Stomach (tissue), 9 donors: ENCODE data around the gene EEF2K. TPM values are rescaled to one million over a fixed set of nuclear protein-coding genes. Genes with fewer than 3 reads are reported as not detected.

ENCODE experiments used
- DNase-seq, 2 donors: peaks; one replicate each; pipeline versions ENCODE4 v3.0.0 to v3.0.0-alpha.2; 2013 to 2019
- H3K27ac ChIP-seq, 5 donors: fragments of 200-600 bp in 4 of 5; sonication (generic) in 4 of 5; one replicate each; pipeline ENCODE4 v1.5.1; 2013 to 2019; ENCODE audit warnings: mild to moderate bottlenecking in 1 of 5, moderate library complexity in 1 of 5
- H3K27me3 ChIP-seq, 3 donors: fragments of 200-600 bp; sonication (generic); one replicate each; pipeline ENCODE4 v1.5.1; 2017 to 2019; ENCODE audit warnings: mixed run types in 1 of 3
- H3K36me3 ChIP-seq, 4 donors: fragments of 200-600 bp; sonication (generic); 1 replicate in 3 of 4; 2 replicates in 1 of 4; pipeline ENCODE4 v1.5.1; 2016 to 2019
- H3K4me1 ChIP-seq, 4 donors: fragments of 200-600 bp; sonication (generic); one replicate each; pipeline ENCODE4 v1.5.1; 2016 to 2019
- H3K4me3 ChIP-seq, 4 donors: fragments of 200-600 bp; sonication (generic) in 3 of 4; one replicate each; pipeline ENCODE4 v1.5.1; 2016 to 2019; ENCODE audit warnings: mild to moderate bottlenecking in 1 of 4
- H3K9me3 ChIP-seq, 4 donors: fragments of 200-600 bp; sonication (generic); one replicate each; pipeline ENCODE4 v1.5.1; 2016 to 2019
- CTCF ChIP-seq, 7 experiments: fragments of 450-650 bp in 4 of 7; fragments of 200-600 bp in 3 of 7; sonication (generic) in 3 of 7; IDR thresholded peaks; one replicate each; pipeline ENCODE4 v1.5.1; 2016 to 2019; ENCODE audit warnings: antibody characterized with exemption in 7 of 7, control low read depth in 2 of 7, mild to moderate bottlenecking in 1 of 7
- EP300 ChIP-seq: sonication (generic); formaldehyde crosslinking; IDR thresholded peaks from one replicate; pipeline ENCODE4 v1.6.1; 2017; ENCODE audit warnings: antibody characterized with exemption
- POLR2A ChIP-seq, 4 donors: fragments of 450-650 bp; IDR thresholded peaks; one replicate each; pipeline ENCODE4 v1.6.1; 2016; ENCODE audit warnings: antibody characterized with exemption in 4 of 4, control low read depth in 2 of 4, mild to moderate bottlenecking in 1 of 4, moderate library complexity in 1 of 4
- POLR2AphosphoS5 ChIP-seq, 3 donors: sonication (generic); formaldehyde crosslinking; IDR thresholded peaks; one replicate each; pipeline ENCODE4 v1.6.1; 2016; ENCODE audit warnings: antibody characterized with exemption in 3 of 3
- WGBS, 5 donors: extraction: QIAGEN DNeasy Blood & Tissue Kit in 3 of 5; methylation state at CpG; one replicate each; pipeline versions ENCODE4 v1.1.5 to v1.1.7; 2013 to 2018; 5-methylcytosine and 5-hydroxymethylcytosine counted together
- intact Hi-C: fragments of 100-400 bp; cut with DNase I; formaldehyde crosslinking; loops from one replicate; pipeline ENCODE4 v1.15.1; 2023; ENCODE audit warnings: low total_unique reads
- polyA plus RNA-seq, 3 donors: library from polyadenylated mRNA; stranded (reverse); fragments of 200-250 nt; gene quantifications; one replicate each; pipeline ENCODE4 v1.2.3, GENCODE V29; 2013
- total RNA-seq, 5 donors: library from RNA; depleted of rRNA; stranded (reverse); fragments of >200 nt; gene quantifications; one replicate each; pipeline versions ENCODE4 v1.1.0 to v1.2.3, GENCODE V29; 2014 to 2016
- donor health status: healthy with polysubstance abuse.
- donor health status: Bipolar disorder and iron deficiency.
- donor health status: healthy.

The EEF2K gene
- total and polyA plus RNA-seq, 8 donors = 3.4 to 170 (median 27.1) TPM

GRCh38 chr16:22188267-22188594 lies 17.8 kb upstream of the EEF2K start:
- TF ChIP-seq POLR2AphosphoS5 (IDR thresholded peaks at IDR 0.05) (no peak), CTCF (IDR thresholded peaks at IDR 0.05) (no peak), POLR2A (IDR thresholded peaks at IDR 0.05) (no peak), EP300 (no peak)
- intact Hi-C loops = loop anchor here (5.0 to 10.0 kb wide), 2 partner anchors 191 to 583 kb away; no protein-coding TSS in a partner anchor
- DNase-seq = no peak
- 28 to 56% (median 43%) methylated on average over 2 of the region's 2 CpGs for WGBS, 5 donors
- no peaks in the 10 kb centered on the region for H3K27me3 ChIP-seq
- no peak overlapping the region for H3K4me3 ChIP-seq
- peaks cover 35 to 41% (median 39%) of the 10 kb centered on the region in 4 donors for H3K4me1 ChIP-seq
- no peaks in the 10 kb centered on the region for H3K9me3 ChIP-seq
- no peaks in the 10 kb centered on the region for H3K36me3 ChIP-seq
- peak overlapping the region in 4 of 5 donors; percentile 95 to 98 (median 98) for H3K27ac ChIP-seq

GRCh38 chr16:22188595-22189442 lies 17.3 kb upstream of the EEF2K start:
- H3K4me3 ChIP-seq = peak overlapping the region in 1 of 4 donors; percentile 78
- peak; percentile 78 to 94 for DNase-seq
- peaks cover 35 to 46% (median 40%) of the 10 kb centered on the region in 4 donors for H3K4me1 ChIP-seq
- no peaks in the 10 kb centered on the region for H3K9me3 ChIP-seq
- TF ChIP-seq EP300 = no peak
- no peak for TF ChIP-seq POLR2A (IDR thresholded peaks at IDR 0.05)
- TF ChIP-seq POLR2AphosphoS5 (IDR thresholded peaks at IDR 0.05) = peak; percentile 11 to 80 (median 27)
- peak in 5 of 7 experiments; percentile 75 to 86 (median 83) for TF ChIP-seq CTCF (IDR thresholded peaks at IDR 0.05)
- 16 to 34% (median 27%) methylated on average over 6 to 8 of the region's 8 CpGs for WGBS, 5 donors
- no peaks in the 10 kb centered on the region for H3K27me3 ChIP-seq
- H3K36me3 ChIP-seq = no peaks in the 10 kb centered on the region
- intact Hi-C loops = loop anchor here (5.0 to 10.0 kb wide), 2 partner anchors 192 to 584 kb away; no protein-coding TSS in a partner anchor
- H3K27ac ChIP-seq = peak overlapping the region; percentile 95 to 98 (median 98)

GRCh38 chr16:22189473-22190080 lies 16.5 kb upstream of the EEF2K start:
- Histone ChIP-seq H3K27me3 (no peaks in the 10 kb centered on the region), H3K36me3 (no peaks in the 10 kb centered on the region), H3K4me3 (peak overlapping the region; percentile 71 to 80 (median 76)), H3K9me3 (no peaks in the 10 kb centered on the region), H3K4me1 (peaks cover 35 to 47% (median 40%) of the 10 kb centered on the region in 4 donors), H3K27ac (peak overlapping the region; percentile 95 to 98 (median 98))
- TF ChIP-seq POLR2AphosphoS5 (IDR thresholded peaks at IDR 0.05) = no peak
- TF ChIP-seq CTCF (IDR thresholded peaks at IDR 0.05) = no peak
- no peak for TF ChIP-seq EP300
- TF ChIP-seq POLR2A (IDR thresholded peaks at IDR 0.05) = no peak
- intact Hi-C loops = loop anchor here (5.0 to 10.0 kb wide), 2 partner anchors 192 to 585 kb away; no protein-coding TSS in a partner anchor
- peak; percentile 40 to 76 for DNase-seq
- WGBS, 5 donors = 1 to 2% (median 2%) methylated on average over 18 of the region's 18 CpGs

GRCh38 chr16:22190081-22190775 lies 15.8 kb upstream of the EEF2K start:
- intact Hi-C loops = no loop called here
- H3K9me3 ChIP-seq = no peaks in the 10 kb centered on the region
- TF ChIP-seq EP300 = no peak
- no peak for TF ChIP-seq CTCF (IDR thresholded peaks at IDR 0.05)
- peak in 1 of 4 donors; percentile 31 for TF ChIP-seq POLR2A (IDR thresholded peaks at IDR 0.05)
- TF ChIP-seq POLR2AphosphoS5 (IDR thresholded peaks at IDR 0.05) = peak; percentile 34 to 74 (median 72)
- no peaks in the 10 kb centered on the region for H3K36me3 ChIP-seq
- peak; percentile 88 to 100 for DNase-seq
- peaks cover 35 to 53% (median 42%) of the 10 kb centered on the region in 4 donors for H3K4me1 ChIP-seq
- peak overlapping the region; percentile 95 to 98 (median 98) for H3K27ac ChIP-seq
- H3K27me3 ChIP-seq = no peaks in the 10 kb centered on the region
- 0 to 1% (median 0%) methylated on average over 32 to 72 of the region's 72 CpGs for WGBS, 5 donors
- peak overlapping the region; percentile 71 to 80 (median 76) for H3K4me3 ChIP-seq
